H1 (cell line): Measurements from ENCODE around the gene TAS1R3. TPM values are rescaled to one million over a fixed set of nuclear protein-coding genes. Genes with fewer than 3 reads are reported as not detected.

ENCODE experiments used
- CTBP2 ChIP-seq: IDR thresholded peaks from 2 replicates; pipeline ENCODE4 v1.7.0; 2011; ENCODE audit warnings: borderline replicate concordance, mild to moderate bottlenecking, moderate library complexity, mixed read lengths, low read length; ENCODE audit not compliant: insufficient read depth, insufficient read length
- PHF8 ChIP-seq: fragments of 200-600 bp; sonication (generic); conservative IDR thresholded peaks from 2 replicates; pipeline ENCODE4 v1.7.1; 2012; ENCODE audit warnings: low read depth, mild to moderate bottlenecking, inconsistent platforms, low read length, moderate library complexity
- RFX5 ChIP-seq: IDR thresholded peaks from 2 replicates; pipeline ENCODE4 v1.6.1; 2011; ENCODE audit warnings: low read depth, low read length, improper control_type of control experiment, borderline replicate concordance
- RNF2 ChIP-seq: fragments of 200-900, 300-1000 bp; sonication (generic); IDR thresholded peaks from 2 replicates; pipeline ENCODE4 v1.7.1; 2016; ENCODE audit warnings: borderline replicate concordance, low read depth, mild to moderate bottlenecking, antibody characterized with exemption, low read length; ENCODE audit not compliant: poor library complexity, severe bottlenecking; ENCODE audit errors: missing control alignments
- TCF12 ChIP-seq: IDR thresholded peaks from 2 replicates; pipeline ENCODE4 v1.6.1; 2011; ENCODE audit warnings: low read depth, mild to moderate bottlenecking, low read length
- polyA plus RNA-seq, 7 experiments: library from polyadenylated mRNA; depleted of rRNA in 3 of 7; stranded (reverse) in 5 of 7; unstranded in 2 of 7; fragments of >200 nt in 5 of 7; fragments of 200-250 nt in 2 of 7; gene quantifications; 1 replicate in 5 of 7; 2 replicates in 1 of 7; 4 replicates in 1 of 7; pipeline versions ENCODE4 v1.2.1 to v1.2.3, GENCODE V29; 2011 to 2013; ENCODE audit warnings: missing spikeins in 2 of 7, mixed read lengths in 2 of 7
- total RNA-seq: library from RNA; stranded (reverse); fragmentation: NEBNext Ultra II Directional; extraction: Animal tissue kit (Norgen Biotek cat#: 25700); gene quantifications from 2 replicates; pipeline ENCODE4 v1.2.1, GENCODE V29; 2021

Gene TAS1R3
- total and polyA plus RNA-seq, 2 of the 8 experiments (the other 6 are each of a cell fraction or from before 2014, with no cell fraction given), result 0.03 to 0.19 TPM

GRCh38 chr1:1300352-1300739 lies 30.7 kb upstream of the TAS1R3 start (continued):
- TF ChIP-seq RFX5, result no peak
- TF ChIP-seq RNF2, result no peak
- no peak for TF ChIP-seq PHF8
- TF ChIP-seq TCF12, result no peak
- no peak for TF ChIP-seq CTBP2
